ENCODE data around the gene PRKCE.
"Not testable (repeated sequence)": the region's sequence is repeated elsewhere in the genome, so short reads cannot be mapped to it uniquely, and the experiment has no call there.

PRKCE gene

DNA sequence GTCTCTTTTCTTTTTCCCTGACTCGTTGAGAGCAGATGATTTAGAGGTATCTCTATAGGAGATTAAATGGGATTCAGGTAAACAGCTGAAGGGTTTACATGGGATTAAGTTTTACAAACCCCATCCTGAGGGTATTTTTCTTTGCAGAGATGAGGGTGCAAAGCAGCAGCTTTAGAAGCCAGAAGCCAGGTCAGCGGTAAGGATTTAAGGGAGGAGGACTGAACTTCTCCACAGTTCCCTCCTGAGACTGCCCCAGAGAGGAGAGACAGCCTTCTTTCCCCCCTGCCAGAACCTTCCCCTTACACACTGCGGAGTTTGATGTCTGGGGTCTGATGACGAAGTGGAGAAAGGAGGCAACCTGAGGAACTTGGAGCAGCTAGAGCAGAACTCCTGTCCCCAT lies 220.1 kb downstream of the PRKCE start:
- no peak for DNase-seq

GRCh38 chr2:45872211-45872610 lies 220.7 kb downstream of the PRKCE start:
- DNase-seq = no peak

DNA sequence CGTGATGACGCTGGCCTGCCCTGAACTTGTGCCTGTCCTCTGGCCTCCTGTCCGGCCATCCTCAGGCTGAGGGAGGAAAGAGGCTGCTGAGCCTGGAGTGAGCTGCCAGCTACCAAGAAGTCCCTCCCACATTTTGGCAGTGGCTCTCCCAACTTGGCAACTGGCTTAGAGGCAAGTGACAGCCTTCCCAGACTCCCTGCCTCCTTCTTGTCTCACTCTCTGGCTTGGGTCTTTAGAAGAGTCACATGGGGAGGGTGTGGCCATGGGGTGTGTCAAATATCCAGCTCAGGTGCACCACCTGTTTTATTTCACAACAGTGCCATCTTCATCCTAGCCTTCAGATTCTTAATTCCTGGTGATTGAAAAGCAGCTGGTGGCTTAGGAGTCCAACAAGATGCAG lies 222.9 kb downstream of the PRKCE start:
- no peak for DNase-seq

DNA sequence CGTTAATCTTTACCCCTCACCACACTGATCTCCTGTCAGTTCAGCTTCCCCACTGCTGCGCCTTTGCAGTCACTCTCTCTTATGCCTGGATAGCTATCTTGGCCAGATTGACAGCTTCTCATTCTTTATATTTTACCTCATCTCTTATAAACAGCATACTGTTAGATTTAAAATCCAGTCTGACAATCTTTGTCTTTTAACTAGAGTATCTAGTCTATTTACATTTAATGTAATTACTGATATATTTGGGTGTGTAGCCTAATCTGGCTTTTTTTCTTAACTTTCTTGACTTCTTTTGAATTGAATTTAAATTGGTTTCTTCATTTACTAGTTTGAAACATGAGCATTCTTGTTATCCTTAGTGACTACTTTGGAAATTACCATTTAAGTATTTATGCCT lies 225.1 kb downstream of the PRKCE start:
- no peak for DNase-seq

DNA sequence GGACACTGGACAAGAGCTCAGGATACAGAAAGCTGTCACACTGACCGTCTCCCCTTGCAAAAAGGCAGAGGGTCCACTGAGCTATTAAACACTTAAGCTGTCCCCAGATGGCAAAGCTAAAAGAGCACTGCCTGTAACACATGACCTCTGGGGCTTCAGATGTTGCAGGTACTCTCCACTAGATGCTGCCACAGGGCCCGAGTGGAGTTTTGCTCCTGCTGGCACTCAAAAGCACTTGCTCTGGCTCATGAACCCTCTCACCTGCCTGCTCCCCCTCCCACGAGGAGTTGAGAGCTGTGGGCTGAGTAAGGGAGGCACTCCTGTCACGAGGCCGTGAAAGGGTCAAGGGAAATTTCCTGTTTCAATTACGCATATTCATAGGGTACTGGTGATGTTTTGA lies 227.9 kb downstream of the PRKCE start:
- no peak for DNase-seq

DNA sequence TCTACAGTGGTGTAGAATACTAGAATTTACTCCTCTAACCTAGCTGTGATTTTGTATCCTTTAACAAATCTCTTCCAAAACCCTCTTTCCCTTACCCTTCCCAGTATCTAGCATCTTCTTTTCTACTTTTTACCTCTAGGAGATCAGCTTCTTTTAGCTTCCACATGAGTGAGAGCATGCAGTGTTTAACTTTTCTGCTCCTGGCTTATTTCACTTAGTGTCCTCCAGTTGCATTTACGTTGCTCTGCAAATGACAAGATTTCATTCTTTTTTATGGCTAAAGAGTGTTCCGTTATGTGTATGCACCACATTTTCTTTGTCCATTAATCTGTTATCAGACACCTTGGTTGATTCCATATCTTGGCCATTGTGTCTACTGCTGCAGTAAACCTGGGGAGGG lies 228.5 kb downstream of the PRKCE start:
- no peak for DNase-seq

DNA sequence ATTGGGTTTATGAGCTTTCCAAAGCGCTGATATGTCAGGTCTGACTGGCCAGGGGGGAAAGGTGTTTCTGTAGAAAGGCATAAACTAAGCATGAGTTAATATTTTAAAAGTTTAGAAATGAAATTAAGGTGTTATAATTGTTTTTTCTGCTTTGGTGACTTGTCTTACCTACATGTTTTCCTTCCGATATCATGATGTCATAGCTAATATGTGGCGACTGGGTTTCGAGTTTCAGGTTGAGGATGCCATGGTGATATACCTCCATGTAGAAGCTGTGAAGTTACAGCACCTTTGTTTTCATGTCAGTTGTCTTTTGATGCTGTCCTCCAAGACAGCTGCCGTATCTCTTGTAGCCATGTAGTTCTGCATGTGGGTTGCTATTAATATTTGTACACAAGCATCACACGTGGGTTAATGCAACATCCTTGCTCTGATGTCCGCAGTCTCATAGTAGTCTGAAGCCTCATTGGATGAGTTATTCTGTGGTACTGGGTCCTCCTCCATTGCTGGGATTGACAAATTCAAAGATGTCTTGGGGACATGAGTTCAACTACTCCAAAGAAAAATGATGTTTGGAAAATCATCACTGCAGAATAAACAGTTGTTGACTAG lies 230.6 kb downstream of the PRKCE start:
- no peak for DNase-seq

GRCh38 chr2:45882707-45883602 lies 231.5 kb downstream of the PRKCE start:
- DNase-seq = no peak

DNA sequence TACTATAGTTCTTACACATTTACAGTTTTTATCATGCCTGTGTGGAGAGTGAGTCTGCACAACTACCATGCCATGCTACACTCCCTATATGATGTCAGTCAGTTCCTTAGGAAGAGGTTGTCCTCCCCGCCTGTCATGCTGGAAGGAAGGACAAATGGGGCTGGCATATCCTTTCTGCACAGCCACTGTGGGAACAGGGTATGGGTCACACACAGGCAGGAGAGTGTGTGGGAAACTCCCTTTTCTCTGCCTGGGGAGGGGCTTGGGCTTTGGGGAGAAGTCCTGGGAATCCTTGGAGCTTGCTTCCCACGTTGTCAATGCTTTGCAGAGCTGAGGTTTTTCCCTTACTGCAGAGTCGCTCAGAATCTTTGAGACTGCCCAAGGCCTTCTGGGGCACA lies 232.1 kb downstream of the PRKCE start:
- DNase-seq = no peak

GRCh38 chr2:45884126-45884525 lies 232.7 kb downstream of the PRKCE start:
- no peak for DNase-seq

- DNase-seq = peak; percentile 22
Measured at GRCh38 chr2:45885171-45885621, 233.7 kb downstream of the PRKCE start.

DNA sequence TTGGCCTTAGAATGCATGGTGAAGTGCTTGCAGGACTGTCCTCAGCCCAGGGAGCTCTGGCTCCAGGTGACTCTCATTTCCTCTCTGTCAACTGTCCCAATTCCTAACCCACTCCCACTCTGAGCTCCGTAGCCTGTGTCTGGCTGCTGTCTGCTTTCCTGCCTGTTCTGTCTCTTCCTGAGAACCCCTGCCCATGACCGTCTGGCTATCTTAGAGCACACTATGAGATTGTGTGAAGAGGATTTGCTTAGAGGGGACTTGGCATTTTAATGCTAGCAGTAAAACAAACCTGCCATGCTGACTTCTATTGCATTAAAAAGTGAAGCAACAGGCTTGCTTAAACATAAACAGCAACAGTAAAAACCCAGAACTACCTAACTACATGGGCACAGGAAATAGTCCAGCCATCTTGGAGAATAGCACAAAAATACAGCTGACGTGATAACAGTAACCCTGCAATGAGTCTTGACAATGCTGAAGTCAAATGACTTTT lies 234.7 kb downstream of the PRKCE start:
- DNase-seq = no peak

GRCh38 chr2:45888167-45888566 lies 236.7 kb downstream of the PRKCE start:
- peak; percentile 55 for DNase-seq

DNA sequence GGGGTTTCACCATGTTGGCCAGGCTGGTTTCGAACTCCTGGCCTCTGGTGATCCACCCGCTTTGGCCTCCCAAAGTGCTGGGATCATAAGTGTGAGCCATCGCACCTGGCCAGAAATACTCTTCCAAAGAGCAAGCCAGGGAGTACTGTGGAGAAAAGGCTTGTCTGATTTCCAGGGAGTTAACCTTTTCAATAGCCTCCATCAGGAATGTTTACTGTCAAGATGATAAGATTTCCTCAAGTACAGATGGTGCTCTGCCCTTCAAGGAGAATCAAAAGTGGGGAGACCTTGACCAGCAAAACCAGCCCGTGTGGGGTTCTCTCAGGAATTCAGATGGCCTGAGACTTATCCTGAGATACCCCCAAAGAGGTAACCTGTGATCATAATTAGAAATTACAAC lies 237.2 kb downstream of the PRKCE start:
- DNase-seq = no peak

DNA sequence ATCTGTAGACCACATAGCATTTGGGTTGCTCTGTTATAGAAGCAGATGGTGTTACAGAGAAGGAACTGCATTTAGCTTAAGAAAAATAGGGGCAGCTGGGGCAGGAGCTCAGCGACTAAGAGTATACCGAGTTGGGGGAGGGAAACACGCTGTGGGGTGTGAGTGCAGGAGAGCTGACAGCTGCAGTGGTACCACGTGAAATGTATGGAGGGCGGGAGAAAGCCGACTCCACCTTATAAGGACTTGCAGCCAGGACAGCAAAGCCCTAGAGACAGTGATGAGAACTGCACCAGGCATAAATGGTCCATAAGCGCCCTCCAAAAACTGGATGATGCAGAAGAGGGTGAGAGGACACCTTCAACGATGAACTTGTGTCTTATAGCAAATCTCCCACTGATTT lies 237.6 kb downstream of the PRKCE start:
- DNase-seq = peak; percentile 68

DNA sequence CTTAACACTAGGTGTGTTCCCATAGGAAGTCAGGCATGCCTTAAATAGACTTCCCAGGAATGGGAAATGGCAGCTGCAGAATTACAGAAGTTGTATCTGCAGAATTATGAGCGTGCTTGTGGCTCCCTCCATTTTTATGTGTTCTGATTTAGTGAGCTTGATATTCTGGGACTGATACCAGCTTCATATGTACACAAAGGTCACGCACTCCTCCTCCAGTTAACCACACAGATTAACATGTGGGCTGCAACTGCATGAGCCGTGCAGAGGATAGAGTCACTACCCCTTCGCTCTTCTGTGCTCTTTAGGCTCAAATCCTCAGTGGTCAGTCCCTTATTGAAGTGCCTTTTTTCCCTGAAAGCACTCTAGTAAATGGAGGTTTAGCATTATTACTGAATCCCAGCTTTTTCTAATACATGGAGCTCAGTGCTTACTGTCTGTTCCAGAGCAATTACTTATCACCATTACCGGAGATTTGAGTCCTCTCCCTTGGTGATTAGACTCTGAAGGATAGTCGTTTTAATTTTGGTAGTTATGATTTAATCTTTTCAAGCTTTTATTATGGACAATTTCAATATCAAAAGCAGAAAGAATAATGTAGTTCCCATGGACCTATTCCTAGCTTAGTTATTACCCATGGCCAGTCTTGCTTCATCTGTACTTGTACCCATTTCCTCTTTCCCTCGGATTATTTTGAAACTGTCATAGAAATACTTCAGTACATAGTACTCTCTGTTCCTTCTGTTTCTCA lies 238.3 kb downstream of the PRKCE start:
- peak; percentile 61 for DNase-seq

DNA sequence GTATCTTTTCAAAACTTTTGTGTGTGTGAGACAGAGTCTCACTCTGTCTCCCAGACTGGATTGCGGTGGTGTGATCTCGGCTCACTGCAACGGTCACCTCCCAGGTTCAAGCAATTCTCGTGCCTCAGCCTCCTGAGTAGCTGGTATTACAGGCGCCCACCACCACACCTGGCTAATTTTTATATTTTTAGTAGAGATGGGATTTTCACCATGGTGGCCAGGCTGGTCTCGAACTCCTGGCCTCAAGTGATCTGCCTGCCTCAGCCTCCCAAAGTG lies 238.8 kb downstream of the PRKCE start:
- not testable (repeated sequence) for DNase-seq

GRCh38 chr2:45890819-45891218 lies 239.3 kb downstream of the PRKCE start:
- peak; percentile 87 for DNase-seq

GRCh38 chr2:45891719-45892424 lies 240.4 kb downstream of the PRKCE start:
- DNase-seq = no peak

GRCh38 chr2:45892425-45892745 lies 240.9 kb downstream of the PRKCE start:
- DNase-seq = no peak

GRCh38 chr2:45892757-45893156 lies 241.3 kb downstream of the PRKCE start:
- no peak for DNase-seq

GRCh38 chr2:45894211-45894610 lies 242.7 kb downstream of the PRKCE start:
- DNase-seq = no peak

DNA sequence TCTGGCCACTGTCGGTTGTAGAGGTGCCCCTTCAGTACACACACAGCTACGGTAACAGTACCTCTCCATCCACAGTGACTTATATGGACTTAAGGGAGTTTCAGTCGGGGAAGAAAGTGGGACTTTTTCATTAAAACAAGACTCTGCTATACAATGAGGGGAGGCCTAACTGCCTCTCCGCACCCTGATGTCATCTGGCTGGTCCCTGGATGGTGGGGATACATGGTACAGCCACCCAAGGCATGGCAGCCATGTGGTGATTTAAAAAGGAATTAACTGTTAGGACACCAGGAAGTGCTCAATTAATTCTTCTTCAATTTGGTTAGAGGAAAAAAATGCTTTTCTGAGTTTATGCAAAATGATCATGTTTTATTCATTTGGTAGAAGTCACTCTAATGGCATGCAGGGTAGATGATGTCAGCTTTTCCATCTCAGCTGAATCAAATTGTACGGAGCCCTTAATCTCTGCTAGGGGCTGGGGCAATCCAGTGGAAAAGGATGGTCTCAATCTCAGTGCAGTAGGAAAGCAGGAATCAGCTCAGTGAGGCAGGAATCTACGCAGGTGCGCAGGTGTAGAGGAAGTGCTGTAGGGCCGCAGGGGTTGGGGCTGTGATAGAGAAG lies 243.9 kb downstream of the PRKCE start:
- DNase-seq = no peak
